Neutrophil (primary cell): ENCODE measurements around the gene AFP.

Source experiments
- H3K27ac ChIP-seq: fragments of 200-600 bp; sonication (generic); 2 replicates; pipeline ENCODE4 v1.5.1; 2016; ENCODE audit warnings: mild to moderate bottlenecking, moderate library complexity
- H3K27me3 ChIP-seq: fragments of 200-600 bp; sonication (generic); 2 replicates; pipeline ENCODE4 v1.6.0; 2016; ENCODE audit warnings: mild to moderate bottlenecking
- H3K36me3 ChIP-seq: fragments of 200-600 bp; sonication (generic); 2 replicates; pipeline ENCODE4 v1.5.1; 2017
- H3K4me1 ChIP-seq, 2 experiments: fragments of 200-600 bp in 1 of 2; sonication (generic) in 1 of 2; 1 replicate in 1 of 2; 2 replicates in 1 of 2; pipeline versions ENCODE4 v1.5.1 to v1.6.1; 2013 to 2016; ENCODE audit warnings: low read depth in 1 of 2, low read length in 1 of 2, mild to moderate bottlenecking in 1 of 2, moderate library complexity in 1 of 2; ENCODE audit not compliant: control insufficient read depth in 1 of 2, insufficient read depth in 1 of 2
- H3K4me3 ChIP-seq, 2 experiments: fragments of 200-600 bp in 1 of 2; sonication (generic) in 1 of 2; 1 replicate in 1 of 2; 2 replicates in 1 of 2; pipeline ENCODE4 v1.5.1; 2013 to 2016; ENCODE audit warnings: low read depth in 1 of 2, low read length in 1 of 2, mild to moderate bottlenecking in 1 of 2, moderate library complexity in 1 of 2
- H3K9me3 ChIP-seq: fragments of 200-600 bp; sonication (generic); 2 replicates; pipeline ENCODE4 v1.5.1; 2016
- CTCF ChIP-seq: fragments of 200-600 bp; sonication (generic); IDR thresholded peaks from 2 replicates; pipeline ENCODE4 v1.5.1; 2016; ENCODE audit warnings: antibody characterized with exemption

The AFP gene

DNA sequence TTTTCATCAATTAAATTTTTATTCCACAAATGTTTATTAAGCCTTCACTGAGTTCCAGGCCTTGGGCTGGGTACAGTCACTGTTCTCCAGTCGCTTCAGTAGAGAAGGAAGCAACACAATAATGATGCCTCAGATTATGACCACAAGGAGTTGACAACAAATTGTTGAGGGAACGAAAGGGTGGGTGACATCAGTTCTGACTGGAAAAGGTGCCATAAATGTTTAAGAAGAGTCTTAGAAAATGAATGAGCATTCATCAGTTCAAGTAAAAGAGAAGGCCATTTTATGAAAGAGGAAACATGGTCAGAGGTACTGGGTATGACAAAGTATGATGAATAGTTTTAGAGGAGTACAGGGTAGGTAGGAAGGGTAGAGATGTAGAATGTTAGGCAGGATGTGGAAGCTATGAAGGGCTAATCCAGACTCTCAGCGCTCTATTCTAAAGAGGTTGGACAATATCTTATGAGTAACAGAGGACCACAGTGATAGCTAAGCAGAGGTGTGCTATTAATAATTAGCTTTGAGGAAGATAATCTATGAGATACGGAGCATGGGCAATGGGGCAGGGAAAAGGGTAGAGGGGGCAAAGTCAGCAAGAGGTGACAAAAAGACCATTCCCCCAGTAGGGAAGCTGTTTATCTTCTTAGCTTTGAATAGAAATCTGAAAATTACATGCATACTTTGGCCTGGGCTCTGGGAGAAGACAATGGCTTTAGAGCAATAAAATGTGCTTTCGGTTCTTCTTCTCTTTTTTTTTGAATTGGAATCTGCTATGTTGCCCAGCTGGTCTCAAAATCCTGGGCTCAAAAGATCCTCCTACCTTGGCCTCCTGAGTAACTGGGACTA lies 20.4 kb downstream of the AFP start:
- H3K4me1 ChIP-seq, result no peaks in the 10 kb centered on the region
- H3K9me3 ChIP-seq, result no peaks in the 10 kb centered on the region
- H3K4me3 ChIP-seq, result no peak overlapping the region
- no peaks in the 10 kb centered on the region for H3K36me3 ChIP-seq
- H3K27me3 ChIP-seq, result no peaks in the 10 kb centered on the region
- no peak overlapping the region for H3K27ac ChIP-seq
- no peak for TF ChIP-seq CTCF

DNA sequence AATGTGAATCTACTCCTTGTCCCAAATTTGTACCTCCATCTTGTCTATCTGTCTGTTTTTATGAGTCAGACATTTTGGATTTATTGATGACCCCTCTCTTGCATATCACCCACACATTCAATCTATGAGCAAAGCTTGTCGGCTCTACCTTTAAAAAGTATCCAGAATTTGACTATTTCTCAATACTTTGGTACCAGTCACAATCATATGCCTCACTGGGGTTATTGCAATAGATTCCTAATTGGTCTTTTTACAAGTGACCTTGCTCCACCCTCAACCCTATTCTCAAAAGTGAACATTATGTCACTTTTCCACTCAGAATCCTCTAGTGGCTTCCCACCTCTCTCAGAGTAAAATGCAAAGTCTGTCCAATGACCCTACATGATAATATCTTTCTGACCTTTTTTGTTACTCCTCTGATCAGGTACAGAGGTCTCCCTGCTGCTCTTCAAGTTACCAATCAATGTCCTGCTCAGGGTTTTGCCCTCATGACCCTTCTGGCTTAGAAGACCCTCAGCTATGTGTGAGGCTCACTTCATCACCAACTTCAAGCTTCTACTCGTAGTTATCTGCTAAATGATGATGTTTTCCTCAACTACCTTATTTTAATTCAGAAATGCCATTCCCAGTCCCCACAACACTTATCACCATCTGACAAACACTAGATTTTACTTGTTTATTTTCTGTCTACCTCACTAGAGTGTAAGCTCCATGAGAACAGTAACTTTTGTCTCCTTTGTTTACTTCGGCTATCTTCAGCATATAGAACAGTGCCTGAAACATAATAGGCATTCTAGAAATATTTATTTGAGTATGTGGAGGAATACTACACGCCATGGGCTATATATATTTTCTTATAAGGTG lies 22.4 kb downstream of the AFP start:
- Histone ChIP-seq H3K27ac (no peak overlapping the region), H3K4me1 (no peaks in the 10 kb centered on the region), H3K9me3 (no peaks in the 10 kb centered on the region), H3K36me3 (no peaks in the 10 kb centered on the region), H3K4me3 (no peak overlapping the region), H3K27me3 (no peaks in the 10 kb centered on the region)
- no peak for TF ChIP-seq CTCF

GRCh38 chr4:73459048-73459421 lies 23.0 kb downstream of the AFP start:
- Histone ChIP-seq H3K27ac (no peak overlapping the region), H3K36me3 (no peaks in the 10 kb centered on the region), H3K4me1 (no peaks in the 10 kb centered on the region), H3K4me3 (no peak overlapping the region), H3K9me3 (no peaks in the 10 kb centered on the region), H3K27me3 (no peaks in the 10 kb centered on the region)
- no peak for TF ChIP-seq CTCF

DNA sequence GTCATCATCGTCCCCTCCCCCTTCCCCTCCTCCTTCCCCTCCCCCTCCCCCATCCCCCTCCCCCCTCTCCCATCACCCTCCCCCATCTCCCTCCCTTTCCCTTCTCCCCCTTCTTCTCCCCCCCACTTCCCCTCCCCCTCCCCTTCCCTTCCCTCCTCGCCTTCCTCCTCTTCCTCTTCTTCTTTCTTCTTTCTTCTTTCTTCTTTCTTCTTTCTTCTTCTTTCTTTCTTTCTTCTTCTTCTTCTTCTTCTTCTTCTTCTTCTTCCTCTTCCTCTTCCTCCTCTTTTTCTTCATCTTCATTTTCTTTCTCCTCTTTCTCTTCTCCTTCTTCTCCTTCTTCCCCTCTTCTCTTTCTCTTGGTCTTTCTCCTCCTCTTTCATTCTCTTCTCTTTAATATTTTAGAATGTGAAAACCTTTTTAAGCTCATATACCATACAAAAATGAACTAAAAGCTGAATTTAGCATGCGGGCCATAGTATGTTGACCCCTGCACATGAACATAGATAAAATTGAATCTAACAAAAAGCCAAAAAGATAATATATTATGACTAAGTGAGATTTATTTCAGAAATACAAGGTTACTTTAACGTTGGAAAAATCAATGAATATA lies 25.0 kb downstream of the AFP start:
- Histone ChIP-seq H3K4me1 (no peaks in the 10 kb centered on the region), H3K4me3 (no peak overlapping the region), H3K36me3 (no peaks in the 10 kb centered on the region), H3K27ac (no peak overlapping the region), H3K27me3 (no peaks in the 10 kb centered on the region), H3K9me3 (no peaks in the 10 kb centered on the region)
- TF ChIP-seq CTCF, result no peak

GRCh38 chr4:73468170-73468569 lies 32.1 kb downstream of the AFP start:
- no peaks in the 10 kb centered on the region for H3K4me1 ChIP-seq
- TF ChIP-seq CTCF, result no peak
- H3K36me3 ChIP-seq, result no peaks in the 10 kb centered on the region
- no peak overlapping the region for H3K4me3 ChIP-seq
- no peaks in the 10 kb centered on the region for H3K9me3 ChIP-seq
- H3K27me3 ChIP-seq, result no peaks in the 10 kb centered on the region
- no peak overlapping the region for H3K27ac ChIP-seq
